ENCODE results near the gene TMEM86B.

DNA sequence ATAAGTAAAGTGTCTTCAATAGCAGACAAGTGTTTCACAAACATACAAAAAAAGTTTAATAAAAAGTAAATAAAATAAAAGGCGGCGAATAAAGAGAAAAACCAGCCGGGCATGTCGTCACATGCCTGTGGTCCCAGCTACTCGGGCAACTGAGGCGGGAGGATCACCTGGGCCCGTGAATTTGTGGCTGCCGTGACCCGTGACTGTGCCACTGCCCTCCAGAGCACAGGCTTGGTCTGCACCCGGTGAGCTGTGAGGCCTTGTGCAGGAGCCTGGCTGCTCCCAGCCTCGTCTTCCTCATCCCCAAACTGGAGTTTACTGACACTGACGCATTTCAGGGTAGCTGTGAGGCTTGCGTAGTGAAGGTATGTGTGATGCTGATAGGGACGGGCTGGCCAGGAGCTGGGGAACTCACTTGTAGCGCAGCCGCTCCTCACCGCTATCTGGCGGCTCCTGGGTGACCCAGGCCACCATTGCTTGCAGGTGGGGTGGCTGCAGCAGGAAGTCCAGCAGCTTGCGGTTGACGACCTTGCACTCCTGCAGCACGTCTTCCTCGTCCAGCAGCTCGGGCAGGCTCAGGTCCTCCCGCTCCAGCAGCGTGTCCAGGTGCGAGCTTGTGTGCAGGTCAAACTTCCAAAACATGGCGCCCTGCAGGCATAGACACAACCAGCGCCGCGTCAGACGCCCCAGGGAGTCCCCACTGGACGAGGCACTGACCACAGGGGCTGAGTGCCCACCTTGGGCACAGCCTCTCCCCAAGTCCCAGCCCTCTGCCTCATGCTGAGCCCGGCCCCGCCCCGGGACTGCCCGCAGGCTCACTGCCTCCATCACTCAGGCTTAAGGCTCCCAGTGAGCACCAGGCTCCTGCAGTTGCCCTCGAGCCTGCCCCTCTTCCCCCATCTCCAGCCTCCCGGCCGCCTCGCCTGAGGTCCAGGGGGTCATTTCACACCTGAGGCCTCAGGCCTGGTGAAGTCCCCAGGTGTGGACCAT lies 18.2 kb upstream of the TMEM86B start:
- no peak for TF ChIP-seq EZH2 (IDR thresholded peaks at IDR 0.05; ENCODE audit: low read depth)
- no peak for TF ChIP-seq CTCF (conservative IDR thresholded peaks at IDR 0.05)

All from PC-9 (cell line).